Activated CD8-positive, alpha-beta T cell treated with anti-CD3 and anti-CD28 coated beads for 36 hours (primary cell): ENCODE results near the gene GABRA5. TPM values are rescaled to one million over a fixed set of nuclear protein-coding genes. Genes with fewer than 3 reads are reported as not detected.

Experiments used
- ATAC-seq: fragments of 200-7000 bp; cut with Tn5 transposase; one replicate; pipeline ENCODE4 v1.10.0; 2021; ENCODE audit warnings: mild to moderate bottlenecking, moderate library complexity
- CTCF ChIA-PET: fragments of 350-600 bp; sonication (Branson Sonifier 250); formaldehyde crosslinking; loops from one replicate; lab custom pipeline; 2021; ENCODE audit warnings: antibody characterized with exemption; lab: Charles Lee
- POLR2A ChIA-PET: fragments of 350-600 bp; sonication (Branson Sonifier 250); formaldehyde crosslinking; loops from one replicate; lab custom pipeline; 2021; ENCODE audit warnings: antibody characterized with exemption; lab: Charles Lee
- DNase-seq: peaks from one replicate; pipeline ENCODE4 v3.0.0-alpha.2; 2020
- H3K27ac Mint-ChIP-seq: one replicate; pipeline ENCODE4 v1.8.0; 2021; ENCODE audit warnings: mild to moderate bottlenecking, mixed read lengths
- H3K27me3 Mint-ChIP-seq: one replicate; pipeline ENCODE4 v1.8.0; 2021; ENCODE audit warnings: mixed read lengths
- H3K36me3 Mint-ChIP-seq: one replicate; pipeline ENCODE4 v1.8.0; 2021; ENCODE audit warnings: low read depth, mixed read lengths
- H3K4me1 Mint-ChIP-seq: one replicate; pipeline ENCODE4 v1.8.0; 2021; ENCODE audit warnings: low read depth, mixed read lengths
- H3K4me3 Mint-ChIP-seq: one replicate; pipeline ENCODE4 v1.8.0; 2021; ENCODE audit warnings: mild to moderate bottlenecking, moderate library complexity, mixed read lengths
- H3K9me3 Mint-ChIP-seq: one replicate; pipeline ENCODE4 v1.8.0; 2021; ENCODE audit warnings: mixed read lengths
- intact Hi-C: fragments of 100-400 bp; cut with micrococcal nuclease; formaldehyde crosslinking; loops from one replicate; pipeline ENCODE4 v1.10.0; 2022
- total RNA-seq, 2 experiments: library from RNA; stranded (reverse); gene quantifications; one replicate each; pipeline ENCODE4 v1.2.3, GENCODE V29; 2021
- TF ChIP-seq, protein P1 (sequence below): fragments of 200-600 bp; IDR thresholded peaks from one replicate; pipeline ENCODE4 v1.8.0; 2022; ENCODE audit warnings: antibody characterized with exemption, mild to moderate bottlenecking

GABRA5 gene
- total RNA-seq, 2 experiments from 2014 or later = not detected

DNA sequence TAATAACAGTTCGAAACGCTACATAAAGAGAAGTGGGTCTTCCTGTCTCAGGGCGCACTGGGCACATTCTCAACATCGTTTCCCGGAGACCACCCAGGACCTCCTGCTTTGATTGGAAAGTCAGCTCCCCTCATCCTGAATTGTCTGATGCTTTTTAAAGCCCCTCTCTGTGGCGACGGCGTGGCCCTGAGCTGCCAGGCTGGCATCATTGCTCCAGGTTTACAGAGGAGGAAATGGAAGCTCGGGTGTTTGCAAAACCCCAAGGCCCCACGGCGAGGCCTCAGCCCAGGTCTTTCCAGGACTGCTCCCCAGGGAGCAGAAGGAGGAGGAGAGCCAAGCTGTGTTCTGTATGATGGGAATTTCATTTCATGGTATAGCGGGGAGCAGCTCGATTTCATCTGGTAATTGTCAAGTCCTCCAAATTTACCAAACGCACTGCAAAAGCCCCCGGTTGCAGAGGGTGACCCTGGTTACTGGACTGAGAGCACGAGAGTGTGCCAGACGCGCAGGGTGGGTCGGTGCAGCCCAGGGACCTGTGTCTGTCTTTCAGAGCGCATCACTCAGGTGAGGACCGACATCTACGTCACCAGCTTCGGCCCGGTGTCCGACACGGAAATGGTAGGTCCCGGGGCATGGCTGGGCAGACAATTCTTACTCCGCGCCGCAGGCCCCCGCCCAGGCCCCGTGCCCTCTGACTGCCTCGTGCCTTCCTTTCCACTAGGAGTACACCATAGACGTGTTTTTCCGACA is 15.9 kb downstream of the GABRA5 start:
- no peak for ATAC-seq
- Mint-ChIP-seq H3K27ac (no peak overlapping the region), H3K4me3 (no peak overlapping the region), H3K9me3 (no peaks in the 10 kb centered on the region), H3K27me3 (no peaks in the 10 kb centered on the region), H3K36me3 (no peaks in the 10 kb centered on the region), H3K4me1 (no peaks in the 10 kb centered on the region)
- intact Hi-C loops = no loop called here
- POLR2A ChIA-PET = no interaction called here
- TF ChIP-seq, protein P1, sequence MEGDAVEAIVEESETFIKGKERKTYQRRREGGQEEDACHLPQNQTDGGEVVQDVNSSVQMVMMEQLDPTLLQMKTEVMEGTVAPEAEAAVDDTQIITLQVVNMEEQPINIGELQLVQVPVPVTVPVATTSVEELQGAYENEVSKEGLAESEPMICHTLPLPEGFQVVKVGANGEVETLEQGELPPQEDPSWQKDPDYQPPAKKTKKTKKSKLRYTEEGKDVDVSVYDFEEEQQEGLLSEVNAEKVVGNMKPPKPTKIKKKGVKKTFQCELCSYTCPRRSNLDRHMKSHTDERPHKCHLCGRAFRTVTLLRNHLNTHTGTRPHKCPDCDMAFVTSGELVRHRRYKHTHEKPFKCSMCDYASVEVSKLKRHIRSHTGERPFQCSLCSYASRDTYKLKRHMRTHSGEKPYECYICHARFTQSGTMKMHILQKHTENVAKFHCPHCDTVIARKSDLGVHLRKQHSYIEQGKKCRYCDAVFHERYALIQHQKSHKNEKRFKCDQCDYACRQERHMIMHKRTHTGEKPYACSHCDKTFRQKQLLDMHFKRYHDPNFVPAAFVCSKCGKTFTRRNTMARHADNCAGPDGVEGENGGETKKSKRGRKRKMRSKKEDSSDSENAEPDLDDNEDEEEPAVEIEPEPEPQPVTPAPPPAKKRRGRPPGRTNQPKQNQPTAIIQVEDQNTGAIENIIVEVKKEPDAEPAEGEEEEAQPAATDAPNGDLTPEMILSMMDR = no peak
- no peak for DNase-seq
- CTCF ChIA-PET = no interaction called here

DNA sequence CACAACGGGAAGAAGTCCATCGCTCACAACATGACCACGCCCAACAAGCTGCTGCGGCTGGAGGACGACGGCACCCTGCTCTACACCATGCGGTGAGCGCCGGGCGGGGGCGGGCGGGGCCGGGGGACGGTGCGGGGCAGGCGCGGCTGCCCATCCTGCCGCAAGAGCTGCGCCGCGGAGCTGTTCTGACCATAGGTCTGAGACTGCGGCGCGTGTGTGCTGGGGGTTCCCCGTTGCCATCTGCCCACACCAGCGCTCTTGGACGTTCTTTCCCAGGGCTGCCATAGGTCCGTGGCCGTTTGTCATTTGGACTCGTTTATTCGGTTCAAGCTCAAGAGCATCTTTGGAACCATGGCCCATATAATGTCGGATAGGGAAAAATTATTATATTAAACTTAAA is 16.6 kb downstream of the GABRA5 start:
- ATAC-seq = no peak
- Mint-ChIP-seq H3K27me3 (no peaks in the 10 kb centered on the region), H3K4me3 (no peak overlapping the region), H3K9me3 (no peaks in the 10 kb centered on the region), H3K36me3 (no peaks in the 10 kb centered on the region), H3K4me1 (no peaks in the 10 kb centered on the region), H3K27ac (no peak overlapping the region)
- intact Hi-C loops = no loop called here
- no peak for DNase-seq
- CTCF ChIA-PET = no interaction called here
- POLR2A ChIA-PET = no interaction called here
- TF ChIP-seq, protein P1 = no peak

DNA sequence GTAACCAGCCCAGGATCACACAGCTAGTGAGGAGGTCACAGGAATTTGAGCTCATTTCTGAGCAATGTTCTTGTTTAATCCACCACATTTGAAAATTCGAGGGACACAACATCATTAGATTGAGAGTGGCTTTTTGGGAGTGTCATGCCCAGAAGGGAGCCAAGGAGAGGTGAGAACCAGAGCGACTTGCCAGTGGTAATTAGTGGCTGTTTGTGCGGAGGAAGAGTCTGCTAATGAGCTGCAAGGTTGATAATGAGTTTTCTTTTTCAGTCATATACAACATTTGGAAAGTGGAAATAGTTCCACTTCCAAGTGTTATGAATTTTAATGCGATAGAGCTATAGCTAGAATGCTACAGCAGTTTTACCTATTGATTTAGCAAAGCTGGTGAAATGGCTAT is 19.7 kb downstream of the GABRA5 start:
- H3K27ac Mint-ChIP-seq = no peak overlapping the region
- no peaks in the 10 kb centered on the region for H3K4me1 Mint-ChIP-seq
- H3K9me3 Mint-ChIP-seq = no peaks in the 10 kb centered on the region
- TF ChIP-seq, protein P1 = no peak
- no peak overlapping the region for H3K4me3 Mint-ChIP-seq
- H3K27me3 Mint-ChIP-seq = peaks cover 11% of the 10 kb centered on the region
- DNase-seq (no peak), ATAC-seq (no peak)
- ChIA-PET POLR2A (no interaction called here), CTCF (interaction anchor here (1.3 kb wide), 1 partner anchor 131 kb away, joined by 3 read pairs; no protein-coding TSS in a partner anchor)
- no peaks in the 10 kb centered on the region for H3K36me3 Mint-ChIP-seq
- intact Hi-C loops = no loop called here

DNA sequence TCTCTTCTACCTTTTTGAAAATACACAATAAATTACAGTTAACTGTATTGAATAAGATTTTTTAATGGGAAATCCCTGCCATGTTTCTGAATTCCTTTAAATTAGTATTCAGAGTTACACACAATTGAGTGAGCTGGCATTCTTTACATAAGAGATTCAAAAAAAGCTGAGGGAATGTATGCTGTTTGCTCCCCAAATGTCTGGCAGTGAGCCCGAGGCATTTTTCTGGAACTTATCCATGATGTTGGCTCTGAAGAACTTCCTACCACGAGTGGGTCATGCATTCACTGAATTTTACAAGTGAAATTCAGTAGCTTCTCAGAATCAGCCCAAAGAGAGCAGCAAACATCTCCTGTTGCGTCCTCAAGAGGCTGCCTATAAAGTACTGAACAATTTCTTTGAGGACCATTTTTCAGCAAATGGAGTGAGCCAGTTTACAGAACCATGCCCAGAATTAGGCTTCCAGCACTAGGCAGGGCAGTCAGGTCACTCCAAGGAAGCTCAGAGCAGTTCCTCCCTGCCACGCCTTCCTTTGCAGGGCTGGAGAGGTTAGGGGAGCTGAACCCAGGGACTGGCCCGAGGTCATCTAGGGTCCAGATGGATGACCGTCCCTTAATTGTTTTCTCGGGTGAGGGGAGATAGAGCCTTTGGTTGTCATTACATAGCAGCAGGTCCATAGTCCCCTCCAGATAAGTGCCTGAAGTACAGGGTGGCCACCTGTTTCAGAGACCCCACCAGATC is 21.2 kb downstream of the GABRA5 start:
- H3K4me1 Mint-ChIP-seq = no peaks in the 10 kb centered on the region
- no peak overlapping the region for H3K27ac Mint-ChIP-seq
- ChIA-PET POLR2A (no interaction called here), CTCF (interaction anchor here (1.1 kb wide), 1 partner anchor 130 kb away, joined by 3 read pairs; no protein-coding TSS in a partner anchor)
- DNase-seq (no peak), ATAC-seq (no peak)
- H3K36me3 Mint-ChIP-seq = no peaks in the 10 kb centered on the region
- TF ChIP-seq, protein P1 = no peak
- peaks cover 14% of the 10 kb centered on the region for H3K27me3 Mint-ChIP-seq
- intact Hi-C loops = no loop called here
- H3K9me3 Mint-ChIP-seq = peaks cover 4% of the 10 kb centered on the region
- H3K4me3 Mint-ChIP-seq = no peak overlapping the region

DNA sequence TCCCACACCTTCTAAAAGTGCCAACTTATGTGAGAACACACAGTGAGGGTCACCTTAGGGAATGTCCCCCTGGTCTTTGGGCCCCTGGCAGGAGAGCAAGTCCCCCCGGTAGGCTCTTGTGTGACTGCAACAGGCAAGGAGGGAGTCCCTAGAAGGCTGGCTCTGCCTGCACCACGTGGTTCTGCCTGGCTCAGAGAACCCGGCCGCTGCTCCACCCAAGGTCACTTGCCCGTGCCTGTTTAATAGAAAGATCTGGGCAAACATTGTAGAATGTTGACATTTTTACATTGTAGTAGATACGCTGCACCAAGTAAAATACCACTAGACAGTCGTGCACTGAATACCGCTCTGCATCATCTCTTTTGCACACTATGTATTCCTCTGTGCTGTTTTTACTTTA is 21.9 kb downstream of the GABRA5 start:
- Mint-ChIP-seq H3K4me1 (no peaks in the 10 kb centered on the region), H3K27ac (no peak overlapping the region), H3K27me3 (peaks cover 14% of the 10 kb centered on the region), H3K36me3 (no peaks in the 10 kb centered on the region), H3K9me3 (peaks cover 5% of the 10 kb centered on the region), H3K4me3 (no peak overlapping the region)
- ChIA-PET CTCF (interaction anchor here (0.9 to 1.5 kb wide), 5 partner anchors 121 to 823 kb away, joined by 3 read pairs; no protein-coding TSS in a partner anchor), POLR2A (no interaction called here)
- DNase-seq = no peak
- TF ChIP-seq, protein P1 = no peak
- no peak for ATAC-seq
- intact Hi-C loops = no loop called here
